RWPE2 (cell line): ENCODE measurements around the gene RAD21L1.

Experiments
- ATAC-seq: fragments of 200-7000 bp; cut with Tn5 transposase; 3 replicates; pipeline ENCODE4 v1.9.1; 2021; ENCODE audit warnings: low read depth
- DNase-seq: peaks from one replicate; pipeline ENCODE4 v3.0.0-alpha.2; 2020; ENCODE audit warnings: low spot score
- H3K27ac ChIP-seq: fragments of 450-650 bp; 2 replicates; pipeline ENCODE4 v1.5.1; 2017; ENCODE audit warnings: mild to moderate bottlenecking; ENCODE audit not compliant: poor library complexity, severe bottlenecking
- H3K27me3 ChIP-seq: fragments of 250-450 bp; sonication (Bioruptor Pico); 2 replicates; pipeline ENCODE4 v1.5.1; 2021; ENCODE audit warnings: mild to moderate bottlenecking, moderate library complexity; ENCODE audit not compliant: insufficient read depth, poor library complexity, severe bottlenecking
- H3K36me3 ChIP-seq: fragments of 250-450 bp; sonication (Bioruptor Pico); 2 replicates; pipeline ENCODE4 v1.5.1; 2020; ENCODE audit warnings: low read depth, mild to moderate bottlenecking, moderate library complexity
- H3K4me1 ChIP-seq: fragments of 250-450 bp; sonication (Bioruptor Pico); 2 replicates; pipeline ENCODE4 v1.5.1; 2021; ENCODE audit warnings: mild to moderate bottlenecking, moderate library complexity; ENCODE audit not compliant: insufficient read depth, poor library complexity, severe bottlenecking
- H3K4me3 ChIP-seq: fragments of 250-450 bp; sonication (Bioruptor Pico); 2 replicates; pipeline ENCODE4 v1.5.1; 2021; ENCODE audit warnings: mild to moderate bottlenecking, moderate library complexity; ENCODE audit not compliant: severe bottlenecking
- H3K9me3 ChIP-seq: fragments of 250-450 bp; sonication (Bioruptor Pico); 2 replicates; pipeline ENCODE4 v1.5.1; 2021; ENCODE audit warnings: mild to moderate bottlenecking, moderate library complexity; ENCODE audit not compliant: severe bottlenecking
- CTCF ChIP-seq: fragments of 450-650 bp; IDR thresholded peaks from one replicate; pipeline ENCODE4 v1.5.1; 2017; ENCODE audit warnings: mild to moderate bottlenecking, moderate library complexity; ENCODE audit not compliant: poor library complexity, severe bottlenecking

Gene RAD21L1

GRCh38 chr20:1240549-1240948 lies 14.7 kb downstream of the RAD21L1 start:
- H3K36me3 ChIP-seq = no peaks in the 10 kb centered on the region
- DNase-seq (no peak), ATAC-seq (no peak)
- H3K27ac ChIP-seq = no peak overlapping the region
- H3K4me1 ChIP-seq = no peaks in the 10 kb centered on the region
- TF ChIP-seq CTCF = no peak
- H3K27me3 ChIP-seq = peaks cover 15% of the 10 kb centered on the region
- no peaks in the 10 kb centered on the region for H3K9me3 ChIP-seq
- H3K4me3 ChIP-seq = no peak overlapping the region

GRCh38 chr20:1241456-1241855 lies 15.6 kb downstream of the RAD21L1 start:
- Histone ChIP-seq H3K27me3 (peaks cover 15% of the 10 kb centered on the region), H3K27ac (no peak overlapping the region), H3K4me3 (no peak overlapping the region), H3K9me3 (no peaks in the 10 kb centered on the region), H3K4me1 (no peaks in the 10 kb centered on the region), H3K36me3 (no peaks in the 10 kb centered on the region)
- no peak for ATAC-seq
- DNase-seq = no peak
- TF ChIP-seq CTCF = no peak

GRCh38 chr20:1242099-1242498 lies 16.3 kb downstream of the RAD21L1 start:
- DNase-seq (no peak), ATAC-seq (no peak)
- H3K27ac ChIP-seq = no peak overlapping the region
- no peaks in the 10 kb centered on the region for H3K9me3 ChIP-seq
- no peak for TF ChIP-seq CTCF
- H3K27me3 ChIP-seq = peaks cover 12% of the 10 kb centered on the region
- H3K4me3 ChIP-seq = no peak overlapping the region
- H3K4me1 ChIP-seq = no peaks in the 10 kb centered on the region
- no peaks in the 10 kb centered on the region for H3K36me3 ChIP-seq

GRCh38 chr20:1242530-1242929 lies 16.7 kb downstream of the RAD21L1 start:
- ATAC-seq (peak; percentile 80), DNase-seq (no peak)
- Histone ChIP-seq H3K27me3 (peaks cover 7% of the 10 kb centered on the region), H3K36me3 (no peaks in the 10 kb centered on the region), H3K4me3 (no peak overlapping the region), H3K9me3 (no peaks in the 10 kb centered on the region), H3K27ac (no peak overlapping the region), H3K4me1 (no peaks in the 10 kb centered on the region)
- no peak for TF ChIP-seq CTCF

GRCh38 chr20:1245578-1245977 lies 19.7 kb downstream of the RAD21L1 start:
- H3K27ac ChIP-seq = no peak overlapping the region
- DNase-seq (no peak), ATAC-seq (no peak)
- no peak overlapping the region for H3K4me3 ChIP-seq
- no peaks in the 10 kb centered on the region for H3K27me3 ChIP-seq
- TF ChIP-seq CTCF = no peak
- no peaks in the 10 kb centered on the region for H3K4me1 ChIP-seq
- no peaks in the 10 kb centered on the region for H3K9me3 ChIP-seq
- H3K36me3 ChIP-seq = no peaks in the 10 kb centered on the region
